Astrocyte of the hippocampus (primary cell): ENCODE data around the gene FBXO15.

ENCODE experiments used
- DNase-seq: peaks from one replicate; pipeline ENCODE4 v3.0.0; 2011; ENCODE audit warnings: low read depth, low spot score

The FBXO15 gene

DNA sequence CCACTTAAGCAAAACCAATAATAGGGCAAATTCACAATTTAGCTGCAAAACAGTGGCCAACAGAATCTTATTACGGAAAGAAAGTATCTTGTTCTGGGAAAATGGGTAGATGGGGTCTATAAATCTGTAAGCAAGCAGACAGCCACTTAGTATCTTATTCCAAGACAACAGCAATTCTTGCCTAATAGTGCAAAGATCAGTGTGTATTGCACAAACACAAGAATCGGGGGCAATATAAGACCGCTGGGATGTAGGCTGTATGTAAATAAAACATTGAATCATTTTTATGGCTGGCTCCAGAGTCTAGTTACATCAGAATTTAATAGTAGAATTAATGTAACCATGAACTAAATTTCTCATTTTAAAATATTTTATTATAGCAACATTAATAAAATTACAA is 85.6 kb downstream of the FBXO15 start:
- no peak for DNase-seq

DNA sequence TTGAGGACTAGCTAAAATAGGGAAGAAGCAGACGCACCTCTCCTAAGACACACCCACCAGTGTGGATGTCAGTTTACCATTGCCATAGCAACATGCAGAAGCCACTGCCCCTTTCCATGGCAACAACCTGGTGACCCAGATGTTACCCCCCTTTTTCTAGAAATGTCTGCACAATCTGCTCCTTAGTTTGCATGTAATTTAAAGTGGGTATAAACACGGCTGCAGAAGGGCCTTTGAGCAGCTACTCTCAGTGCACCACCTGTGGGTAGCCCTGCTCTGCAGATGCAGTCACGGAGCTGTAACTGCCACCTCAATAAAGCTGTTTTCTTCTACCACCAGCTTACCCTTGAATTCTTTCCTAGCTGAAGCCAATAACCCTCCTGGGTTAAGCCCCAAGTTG is 87.1 kb downstream of the FBXO15 start:
- DNase-seq = no peak

DNA sequence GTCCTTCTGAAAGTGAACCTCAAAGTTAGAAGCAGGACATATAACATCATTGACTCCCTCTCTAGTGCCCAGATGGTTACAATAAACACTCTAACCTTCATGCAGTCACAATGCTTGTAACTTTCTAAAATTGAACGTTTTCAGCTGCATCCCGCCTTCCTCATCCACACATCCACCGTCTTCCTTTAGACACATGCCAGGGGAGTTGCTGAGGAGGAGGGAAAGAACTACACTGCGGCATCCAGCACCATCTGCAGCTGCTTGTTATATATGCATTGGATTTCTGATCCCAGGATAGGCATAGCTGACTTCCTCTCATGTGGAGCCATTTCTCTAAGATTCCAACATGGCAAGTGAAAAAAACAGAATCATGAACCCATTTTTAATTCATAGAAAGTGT is 96.8 kb downstream of the FBXO15 start:
- DNase-seq = no peak

DNA sequence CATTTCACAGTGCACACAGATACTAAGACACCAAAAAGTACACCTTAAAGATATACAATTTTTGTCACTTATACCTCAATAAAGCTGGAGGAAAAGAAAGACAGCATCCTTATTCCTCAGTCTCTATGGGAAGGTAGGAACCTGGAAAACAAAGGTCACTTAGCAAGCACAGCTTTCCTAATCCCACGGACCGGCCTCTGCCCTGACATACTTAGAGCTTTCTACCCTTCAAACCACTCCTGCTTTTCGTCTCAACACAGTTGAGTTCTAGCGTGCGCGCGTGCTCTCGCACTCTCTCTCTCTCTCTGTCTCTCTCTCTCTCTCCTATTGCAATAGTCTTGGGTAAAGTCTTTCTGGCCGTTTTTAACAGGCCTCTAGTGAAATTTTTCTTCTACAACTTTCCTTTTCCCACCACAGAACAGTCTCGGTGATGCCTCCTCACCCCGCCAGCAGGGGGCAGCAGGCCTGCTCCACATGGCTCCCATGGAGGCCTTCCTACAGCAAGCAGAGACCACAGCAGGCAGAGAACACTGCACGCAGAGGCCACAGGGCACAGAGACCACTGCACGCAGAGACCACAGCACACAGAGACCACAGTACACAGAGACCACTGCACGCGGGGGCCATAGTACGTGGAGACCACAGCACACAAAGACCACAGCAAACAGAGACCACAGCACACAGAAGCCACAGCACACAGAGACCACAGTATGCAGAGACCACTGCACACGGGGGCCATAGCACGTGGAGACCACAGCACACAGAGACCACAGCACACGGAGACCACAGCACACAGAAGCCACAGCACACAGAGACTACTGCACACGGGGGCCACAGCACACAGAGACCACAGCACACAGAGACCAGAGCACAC is 106.9 kb downstream of the FBXO15 start:
- no peak for DNase-seq

DNA sequence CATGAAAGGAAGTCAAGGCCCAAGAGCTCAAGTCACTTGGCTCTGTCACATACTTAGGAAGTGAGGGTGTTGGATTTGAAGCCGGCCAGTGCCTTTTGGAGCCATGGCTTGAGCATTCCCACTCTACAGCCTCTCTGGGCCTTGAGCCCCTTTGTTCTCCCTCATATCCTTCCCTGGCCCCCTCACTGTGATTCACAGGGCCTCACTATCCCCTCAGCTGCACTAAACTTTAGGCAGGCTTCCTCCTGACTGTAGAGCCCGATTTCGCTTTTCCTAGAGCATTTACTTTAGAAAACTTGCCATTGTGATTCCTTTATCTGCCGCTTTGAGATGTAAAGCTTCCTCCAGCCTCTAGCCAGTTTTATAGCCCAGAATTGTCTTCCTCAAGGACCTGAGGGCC is 107.6 kb downstream of the FBXO15 start:
- no peak for DNase-seq

DNA sequence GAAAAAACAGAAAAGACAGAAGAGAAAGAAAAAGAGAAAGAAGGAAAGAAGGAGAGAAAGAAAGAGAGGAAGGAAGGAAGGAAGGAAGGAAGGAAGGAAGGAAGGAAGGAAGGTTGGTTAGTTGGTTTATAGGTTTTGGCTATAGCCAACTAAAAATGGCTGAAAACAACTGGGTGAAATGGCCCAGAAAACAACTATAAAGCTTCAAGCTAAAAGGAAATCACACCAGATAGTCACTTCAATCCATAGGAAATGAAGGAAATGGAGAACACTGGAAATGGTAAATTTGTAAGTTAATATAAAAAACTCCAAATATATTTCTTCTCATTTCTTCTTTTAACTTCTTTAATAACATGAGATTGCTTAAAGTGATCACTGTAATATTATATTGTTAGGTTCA is 118.5 kb downstream of the FBXO15 start:
- DNase-seq = no peak
